ENCODE results near the gene IRAK1. TPM values are rescaled to one million over a fixed set of nuclear protein-coding genes. Genes with fewer than 3 reads are reported as not detected.

Gene IRAK1
- total and polyA plus RNA-seq, 8 donors = 52.2 to 172 (median 65.4) TPM

DNA sequence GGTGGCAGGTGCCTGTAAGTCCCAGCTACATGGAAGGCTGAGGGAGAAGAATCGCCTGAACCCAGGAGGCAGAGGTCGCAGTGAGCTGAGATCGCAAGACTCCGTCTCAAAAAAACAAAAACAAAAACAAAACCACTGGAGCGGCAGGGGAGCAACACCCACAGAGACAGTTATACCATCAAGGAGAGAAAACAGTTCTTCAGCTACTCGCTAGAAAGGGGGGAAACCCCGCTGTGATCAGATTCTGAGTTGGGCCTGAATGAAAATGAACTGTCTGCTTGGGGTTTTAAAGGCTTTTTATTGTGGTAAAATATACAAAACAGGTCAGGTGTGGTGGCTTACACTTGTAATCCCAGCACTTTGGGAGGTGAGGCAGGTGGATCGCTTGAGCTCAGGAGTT is 16.8 kb upstream of the IRAK1 start:
- DNase-seq (no peak), ATAC-seq (no peak)
- TF ChIP-seq, protein P1, sequence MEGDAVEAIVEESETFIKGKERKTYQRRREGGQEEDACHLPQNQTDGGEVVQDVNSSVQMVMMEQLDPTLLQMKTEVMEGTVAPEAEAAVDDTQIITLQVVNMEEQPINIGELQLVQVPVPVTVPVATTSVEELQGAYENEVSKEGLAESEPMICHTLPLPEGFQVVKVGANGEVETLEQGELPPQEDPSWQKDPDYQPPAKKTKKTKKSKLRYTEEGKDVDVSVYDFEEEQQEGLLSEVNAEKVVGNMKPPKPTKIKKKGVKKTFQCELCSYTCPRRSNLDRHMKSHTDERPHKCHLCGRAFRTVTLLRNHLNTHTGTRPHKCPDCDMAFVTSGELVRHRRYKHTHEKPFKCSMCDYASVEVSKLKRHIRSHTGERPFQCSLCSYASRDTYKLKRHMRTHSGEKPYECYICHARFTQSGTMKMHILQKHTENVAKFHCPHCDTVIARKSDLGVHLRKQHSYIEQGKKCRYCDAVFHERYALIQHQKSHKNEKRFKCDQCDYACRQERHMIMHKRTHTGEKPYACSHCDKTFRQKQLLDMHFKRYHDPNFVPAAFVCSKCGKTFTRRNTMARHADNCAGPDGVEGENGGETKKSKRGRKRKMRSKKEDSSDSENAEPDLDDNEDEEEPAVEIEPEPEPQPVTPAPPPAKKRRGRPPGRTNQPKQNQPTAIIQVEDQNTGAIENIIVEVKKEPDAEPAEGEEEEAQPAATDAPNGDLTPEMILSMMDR (IDR thresholded peaks at IDR 0.05) = no peak
- H3K4me3 ChIP-seq = no peak overlapping the region
- no peaks in the 10 kb centered on the region for H3K27me3 ChIP-seq
- intact Hi-C loops (cut with DNase I) = no loop called here
- H3K9me3 ChIP-seq = no peaks in the 10 kb centered on the region
- no peak overlapping the region for H3K27ac ChIP-seq
- peaks cover 4 to 33% of the 10 kb centered on the region in 2 donors for H3K4me1 ChIP-seq
- H3K36me3 ChIP-seq = peaks cover 0 to 8% of the 10 kb centered on the region in 2 donors

DNA sequence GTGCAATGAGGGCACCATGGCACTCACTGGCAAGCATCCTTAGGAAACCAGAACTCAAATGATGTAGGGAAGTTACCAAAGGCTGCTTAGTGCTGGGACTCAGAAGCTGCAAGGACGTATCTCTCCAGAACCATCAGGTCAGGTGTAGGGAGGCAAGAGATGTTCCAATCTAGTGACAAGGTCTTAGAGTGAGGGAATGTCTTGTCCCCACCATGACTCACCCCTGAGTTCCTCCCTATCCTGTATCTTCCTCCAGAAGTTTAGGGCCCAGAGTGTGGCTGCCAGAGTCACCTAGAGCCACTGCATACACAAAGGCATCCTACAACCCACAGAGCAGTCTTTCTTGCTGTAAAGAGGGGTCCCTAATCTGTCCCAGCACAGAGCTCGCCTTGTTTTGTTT is 14.1 kb upstream of the IRAK1 start:
- TF ChIP-seq, protein P1 (IDR thresholded peaks at IDR 0.05) = no peak
- no peak overlapping the region for H3K4me3 ChIP-seq
- intact Hi-C loops (cut with DNase I) = no loop called here

DNA sequence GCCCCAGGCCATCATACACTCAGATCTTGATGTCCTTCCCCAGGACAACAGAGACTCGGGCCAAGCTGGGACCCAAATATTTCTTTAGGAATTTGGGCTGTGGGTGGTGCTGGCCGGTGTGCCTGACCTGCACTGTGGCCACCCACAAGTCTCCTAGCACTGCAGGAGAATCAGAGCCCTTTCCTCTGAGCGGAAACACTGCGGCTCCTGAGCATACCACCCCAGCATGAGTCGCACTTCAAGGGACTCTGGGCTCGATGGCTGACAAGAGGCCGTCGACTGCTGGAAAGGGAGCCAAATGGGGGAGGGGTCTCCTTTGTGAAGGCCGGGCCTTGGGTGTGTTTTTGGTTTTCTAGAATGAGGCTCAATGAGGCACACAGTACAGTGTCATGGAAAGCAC is 13.0 kb upstream of the IRAK1 start:
- intact Hi-C loops (cut with DNase I) = no loop called here
- H3K27me3 ChIP-seq = no peaks in the 10 kb centered on the region
- DNase-seq (no peak), ATAC-seq (no peak)
- no peak overlapping the region for H3K4me3 ChIP-seq
- no peak overlapping the region for H3K27ac ChIP-seq
- TF ChIP-seq, protein P1 (IDR thresholded peaks at IDR 0.05) = no peak
- no peaks in the 10 kb centered on the region for H3K9me3 ChIP-seq
- H3K4me1 ChIP-seq = no peaks in the 10 kb centered on the region
- H3K36me3 ChIP-seq = peaks cover 0 to 45% of the 10 kb centered on the region in 2 donors

More for the DNA sequence above, 14.1 kb upstream of the IRAK1 start:
- Histone ChIP-seq H3K9me3 (no peaks in the 10 kb centered on the region), H3K27ac (no peak overlapping the region), H3K4me1 (peaks cover 0 to 8% of the 10 kb centered on the region in 2 donors), H3K36me3 (peaks cover 0 to 34% of the 10 kb centered on the region in 2 donors), H3K27me3 (no peaks in the 10 kb centered on the region)
- DNase-seq = no peak
- no peak for ATAC-seq

DNA sequence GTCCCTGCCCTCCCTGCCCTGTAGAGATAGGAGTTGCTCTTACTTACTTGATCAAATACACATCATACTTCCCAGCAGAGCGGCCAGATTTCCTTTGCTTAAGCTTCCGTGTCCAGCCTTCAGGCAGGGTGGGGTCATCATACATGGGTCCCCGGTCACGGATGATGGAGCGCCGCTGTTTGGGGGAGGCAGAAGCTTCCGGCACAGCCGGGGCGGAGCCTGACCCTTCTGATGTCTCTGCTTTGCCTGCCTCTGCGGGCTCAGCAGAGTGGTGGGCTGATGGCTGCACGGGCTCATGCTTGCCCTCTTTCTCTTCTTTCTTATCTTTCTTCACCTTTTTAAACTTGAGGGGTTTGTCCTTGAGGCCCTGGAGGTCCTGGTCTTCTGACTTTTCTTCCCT is 12.5 kb upstream of the IRAK1 start:
- TF ChIP-seq, protein P1 (IDR thresholded peaks at IDR 0.05) = no peak
- H3K27me3 ChIP-seq = no peaks in the 10 kb centered on the region
- intact Hi-C loops (cut with DNase I) = no loop called here
- no peak overlapping the region for H3K27ac ChIP-seq
- no peaks in the 10 kb centered on the region for H3K4me1 ChIP-seq
- H3K4me3 ChIP-seq = no peak overlapping the region
- DNase-seq (no peak), ATAC-seq (no peak)
- H3K36me3 ChIP-seq = peaks cover 0 to 49% of the 10 kb centered on the region in 2 donors
- no peaks in the 10 kb centered on the region for H3K9me3 ChIP-seq

DNA sequence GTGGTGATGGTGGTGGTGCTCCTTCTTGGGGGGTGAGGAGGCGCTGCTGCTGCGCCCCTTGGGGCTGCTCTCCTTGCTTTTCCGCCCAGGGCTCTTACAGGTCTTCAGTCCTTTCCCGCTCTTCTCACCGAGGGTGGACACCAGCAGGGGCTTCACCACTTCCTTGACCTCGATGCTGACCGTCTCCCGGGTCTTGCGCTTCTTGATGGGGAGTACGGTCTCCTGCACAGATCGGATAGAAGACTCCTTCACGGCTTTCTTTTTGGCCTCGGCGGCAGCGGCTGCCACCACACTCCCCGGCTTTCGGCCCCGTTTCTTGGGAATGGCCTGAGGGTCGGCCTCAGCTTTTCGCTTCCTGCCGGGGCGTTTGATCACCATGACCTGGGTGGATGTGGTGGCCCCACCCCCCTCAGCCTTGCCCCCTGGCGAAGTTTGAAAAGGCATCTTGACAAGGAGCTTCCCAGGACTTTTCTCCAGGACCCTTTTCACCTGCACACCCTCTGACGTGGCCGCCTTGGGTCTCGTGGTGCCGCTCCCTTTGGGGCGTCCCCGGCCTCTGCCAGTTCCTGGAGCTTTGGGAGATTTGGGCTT is 11.1 kb upstream of the IRAK1 start:
- intact Hi-C loops (cut with DNase I) = no loop called here
- no peaks in the 10 kb centered on the region for H3K4me1 ChIP-seq
- no peaks in the 10 kb centered on the region for H3K27me3 ChIP-seq
- H3K9me3 ChIP-seq = no peaks in the 10 kb centered on the region
- no peak overlapping the region for H3K27ac ChIP-seq
- peaks cover 0 to 52% of the 10 kb centered on the region in 2 donors for H3K36me3 ChIP-seq
- DNase-seq (no peak), ATAC-seq (no peak)
- TF ChIP-seq, protein P1 (IDR thresholded peaks at IDR 0.05) = no peak
- no peak overlapping the region for H3K4me3 ChIP-seq
